Muscle layer of duodenum (tissue), 2 donors: ENCODE measurements around the gene PKD1L1.
A peak's percentile ranks its signal among the peaks of the same experiment; 100 is the strongest.

ENCODE experiments used
- H3K27ac ChIP-seq: one replicate; pipeline ENCODE4 v1.7.0; 2013; ENCODE audit warnings: mild to moderate bottlenecking, low read length
- H3K27me3 ChIP-seq: one replicate; pipeline ENCODE4 v1.7.0; 2013; ENCODE audit warnings: low read depth, mild to moderate bottlenecking, control low read depth, low read length
- H3K36me3 ChIP-seq, 2 donors: one replicate each; pipeline ENCODE4 v1.7.0; 2013; ENCODE audit warnings: low read length in 2 of 2, control low read depth in 1 of 2, mild to moderate bottlenecking in 1 of 2; ENCODE audit not compliant: insufficient read depth in 2 of 2, control insufficient read depth in 1 of 2
- H3K4me1 ChIP-seq, 2 donors: one replicate each; pipeline ENCODE4 v1.7.0; 2013; ENCODE audit warnings: low read length in 2 of 2, mild to moderate bottlenecking in 2 of 2, control low read depth in 1 of 2, moderate library complexity in 1 of 2; ENCODE audit not compliant: insufficient read depth in 2 of 2, control insufficient read depth in 1 of 2
- H3K4me3 ChIP-seq, 2 donors: one replicate each; pipeline ENCODE4 v1.7.0; 2013; ENCODE audit warnings: low read length in 2 of 2, low read depth in 1 of 2, mild to moderate bottlenecking in 1 of 2
- H3K9me3 ChIP-seq, 2 donors: one replicate each; pipeline ENCODE4 v1.7.0; 2013; ENCODE audit warnings: low read length in 2 of 2, control low read depth in 1 of 2, mild to moderate bottlenecking in 1 of 2; ENCODE audit not compliant: control insufficient read depth in 1 of 2
- donor health status: healthy.

PKD1L1 gene

DNA sequence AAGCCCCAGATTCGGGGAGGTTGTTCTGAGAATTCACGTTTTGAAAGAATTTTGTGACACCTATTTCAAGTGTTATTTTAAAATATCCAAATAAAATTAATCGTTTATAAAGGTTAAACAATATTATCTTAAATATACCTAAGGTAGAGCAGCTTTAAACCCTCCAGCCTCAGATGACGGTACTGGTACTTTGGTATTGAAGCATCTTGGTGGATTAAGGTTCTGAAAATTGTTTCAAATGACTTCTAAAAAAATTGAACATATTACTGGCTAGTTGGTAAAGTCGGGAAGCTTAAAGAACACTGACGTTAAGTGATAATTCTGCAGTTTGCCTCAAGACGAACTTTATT, 31.5 kb upstream of the PKD1L1 start:
- Histone ChIP-seq H3K36me3 (peaks cover 17 to 36% of the 10 kb centered on the region in 2 donors), H3K27ac (peak overlapping the region; percentile 56)

DNA sequence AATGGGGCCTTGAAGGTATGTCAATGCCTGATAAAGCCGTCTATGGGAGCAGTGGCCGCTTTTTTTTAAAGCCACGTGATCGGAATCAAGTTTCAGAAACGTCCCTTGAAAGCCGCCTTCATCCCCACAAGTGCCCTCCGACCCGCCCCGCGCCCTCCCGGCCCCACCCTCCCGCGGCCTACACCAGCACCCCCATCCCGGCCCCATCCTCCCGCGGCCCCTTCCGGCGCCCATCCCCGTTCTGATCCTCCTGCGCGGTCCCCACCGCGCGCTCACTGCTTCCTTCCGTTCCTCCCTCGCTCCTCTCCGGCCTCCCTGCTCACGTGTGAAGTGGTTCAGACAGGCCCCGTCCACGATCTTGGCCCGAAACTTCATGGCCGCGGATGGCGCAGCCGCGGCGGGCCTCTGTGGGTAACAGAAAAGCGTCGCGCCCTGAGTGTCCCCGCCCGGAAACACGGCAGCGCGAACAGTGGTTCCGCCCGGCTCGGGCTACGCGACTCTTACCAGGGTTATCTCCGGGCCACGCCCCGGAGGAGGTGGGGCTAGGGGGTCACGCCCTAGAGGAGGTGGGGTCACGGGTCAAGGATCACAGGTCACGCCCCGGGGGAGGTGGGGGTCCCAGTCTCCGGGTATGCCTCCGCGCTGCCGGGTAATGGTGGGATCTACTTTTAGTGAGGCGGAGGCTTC, 31.0 kb upstream of the PKD1L1 start, which contains the start of gene HUS1:
HUS1 (minus strand) TSS at position 471 of the 687 bp plus-strand sequence; CDS start at position 375, 96 bp downstream.
- Histone ChIP-seq H3K4me1 (peaks cover 4 to 11% of the 10 kb centered on the region in 2 donors), H3K27ac (peak within 1 kb of the TSS; percentile 85), H3K4me3 (peak within 1 kb of the TSS; percentile 88 to 99), H3K36me3 (peaks cover 23 to 41% of the 10 kb centered on the region in 2 donors), H3K9me3 (no peaks in the 10 kb centered on the region), H3K27me3 (no peaks in the 10 kb centered on the region)

More for the DNA sequence above, 31.5 kb upstream of the PKD1L1 start:
- no peaks in the 10 kb centered on the region for H3K9me3 ChIP-seq
- H3K4me1 ChIP-seq = peaks cover 4 to 11% of the 10 kb centered on the region in 2 donors
- peak overlapping the region; percentile 88 to 99 for H3K4me3 ChIP-seq
- no peaks in the 10 kb centered on the region for H3K27me3 ChIP-seq

DNA sequence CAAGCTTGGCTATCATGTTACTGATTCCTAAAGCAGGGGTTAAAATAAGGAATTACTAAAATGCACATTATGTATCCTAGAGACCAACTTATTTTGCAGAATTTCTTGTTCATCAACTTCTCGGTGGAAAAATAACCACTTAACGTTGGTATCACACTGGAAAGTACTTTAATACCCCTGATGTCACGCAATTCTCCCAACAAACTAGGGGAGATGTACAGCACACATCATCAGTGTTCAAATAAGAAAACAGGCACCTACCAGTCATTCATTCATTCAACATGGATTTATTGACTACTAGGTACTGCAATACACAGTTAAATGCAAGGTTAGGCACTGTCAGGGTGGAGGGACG, 30.5 kb upstream of the PKD1L1 start:
- peaks cover 28 to 46% of the 10 kb centered on the region in 2 donors for H3K36me3 ChIP-seq
- peak overlapping the region; percentile 88 to 99 for H3K4me3 ChIP-seq
- no peaks in the 10 kb centered on the region for H3K9me3 ChIP-seq
- H3K27ac ChIP-seq = peak overlapping the region; percentile 85
- peaks cover 4 to 11% of the 10 kb centered on the region in 2 donors for H3K4me1 ChIP-seq
- no peaks in the 10 kb centered on the region for H3K27me3 ChIP-seq

DNA sequence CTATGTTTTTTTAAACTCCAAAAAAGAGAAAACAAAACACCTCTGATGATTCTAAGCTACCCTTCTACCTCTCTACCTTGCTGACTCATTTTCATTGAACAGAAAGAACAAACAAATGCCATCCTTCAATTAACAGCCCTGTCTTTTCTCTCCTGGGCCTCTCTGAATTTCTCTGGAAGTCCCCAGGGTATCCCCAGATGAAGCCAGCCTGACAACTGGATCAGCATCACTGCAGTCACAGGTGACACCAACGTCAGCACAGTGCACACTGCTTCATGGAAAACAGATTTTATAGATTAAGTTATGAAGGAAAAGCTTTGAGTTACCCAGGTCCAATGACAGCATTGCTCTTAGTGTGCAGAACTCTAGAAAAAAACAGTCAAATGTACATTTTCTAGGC, 25.5 kb upstream of the PKD1L1 start:
- H3K27me3 ChIP-seq = no peaks in the 10 kb centered on the region
- H3K4me1 ChIP-seq = peaks cover 3 to 10% of the 10 kb centered on the region in 2 donors
- no peaks in the 10 kb centered on the region for H3K9me3 ChIP-seq
- H3K4me3 ChIP-seq = no peak overlapping the region
- peaks cover 37 to 79% of the 10 kb centered on the region in 2 donors for H3K36me3 ChIP-seq
- no peak overlapping the region for H3K27ac ChIP-seq

DNA sequence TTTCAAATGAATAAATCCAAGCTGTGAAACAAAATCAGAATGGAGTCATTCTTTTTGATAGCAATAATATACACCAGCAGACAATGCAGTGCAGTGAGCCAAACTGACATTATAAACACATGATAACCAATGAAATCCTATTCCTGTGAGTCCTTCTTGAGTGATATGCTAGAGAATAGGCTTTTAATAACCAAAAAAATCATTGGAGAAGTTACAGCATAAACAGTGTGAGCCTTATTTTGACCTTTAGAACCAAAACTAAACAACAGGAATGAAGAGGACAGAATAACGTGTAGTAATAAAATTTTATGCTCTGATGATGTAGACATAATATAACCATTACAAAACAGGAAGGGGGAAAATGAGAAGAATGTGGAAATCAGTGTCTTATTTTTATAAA, 22.5 kb upstream of the PKD1L1 start:
- peaks cover 53 to 74% of the 10 kb centered on the region in 2 donors for H3K36me3 ChIP-seq
- no peaks in the 10 kb centered on the region for H3K4me1 ChIP-seq
- H3K4me3 ChIP-seq = no peak overlapping the region
- no peaks in the 10 kb centered on the region for H3K27me3 ChIP-seq
- peak overlapping the region; percentile 79 for H3K27ac ChIP-seq
- no peaks in the 10 kb centered on the region for H3K9me3 ChIP-seq

DNA sequence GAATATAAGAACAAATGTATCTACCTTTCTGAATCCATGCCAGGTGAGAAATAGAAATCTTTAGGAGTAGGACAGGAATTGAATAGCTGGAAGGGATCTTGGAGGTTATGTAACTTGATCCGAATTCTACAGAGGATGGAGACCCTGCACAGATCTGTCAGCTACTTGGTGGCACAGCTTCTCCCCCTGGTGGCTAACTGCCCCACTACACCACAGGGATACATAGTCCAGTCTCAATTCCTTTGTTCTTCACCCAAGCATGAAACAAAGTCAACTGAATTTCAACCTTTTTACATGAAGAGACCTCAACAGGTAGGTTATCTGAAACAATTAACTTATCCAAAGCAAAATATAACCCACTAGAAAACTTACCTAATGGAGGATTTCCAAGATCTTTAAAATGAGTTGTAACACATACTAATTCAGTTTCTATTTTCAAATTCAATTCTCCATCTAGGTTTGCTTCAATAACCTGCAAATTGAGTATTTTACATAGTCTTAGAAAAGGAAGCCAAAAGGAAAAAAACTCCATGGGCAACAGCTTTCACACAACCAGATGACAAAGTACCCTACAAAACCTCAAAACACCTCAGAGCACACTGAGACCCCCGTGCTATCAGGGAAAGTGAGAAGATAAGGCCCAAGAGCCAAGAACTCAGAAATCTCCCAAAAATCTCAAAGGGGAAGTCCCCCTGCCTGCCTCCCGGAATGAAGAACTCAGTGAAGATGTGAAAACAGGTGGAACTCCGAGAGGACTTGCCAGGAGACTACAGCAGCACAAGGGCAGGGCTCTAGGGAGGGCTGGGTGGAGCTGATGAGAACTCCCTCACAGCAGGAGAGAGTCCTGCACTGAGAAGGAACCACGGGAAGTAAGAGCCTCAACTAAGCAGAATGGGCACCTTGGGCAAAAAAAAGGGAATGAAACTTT, 20.8 kb upstream of the PKD1L1 start:
- peaks cover 54 to 74% of the 10 kb centered on the region in 2 donors for H3K36me3 ChIP-seq
- no peaks in the 10 kb centered on the region for H3K27me3 ChIP-seq
- no peaks in the 10 kb centered on the region for H3K4me1 ChIP-seq
- no peak overlapping the region for H3K4me3 ChIP-seq
- no peaks in the 10 kb centered on the region for H3K9me3 ChIP-seq
- H3K27ac ChIP-seq = no peak overlapping the region

DNA sequence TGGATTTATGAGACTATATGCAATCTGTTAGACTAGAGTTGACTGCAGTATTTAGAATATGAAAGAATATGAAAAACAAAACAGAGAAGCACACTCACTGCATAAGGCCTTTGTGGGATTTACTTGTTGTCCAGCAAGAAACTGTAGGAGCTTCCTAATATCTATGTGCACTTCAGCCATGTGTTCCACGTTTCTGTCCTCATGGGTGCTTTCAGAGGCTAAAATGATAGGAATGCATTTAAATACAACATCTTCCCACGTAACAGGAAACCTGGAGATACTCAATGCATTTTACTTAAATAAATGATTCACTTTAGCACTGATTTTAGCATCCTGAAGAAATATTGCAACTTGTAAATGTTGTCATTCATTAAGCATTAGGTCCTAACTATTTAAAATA, 19.4 kb upstream of the PKD1L1 start:
- peaks cover 50 to 73% of the 10 kb centered on the region in 2 donors for H3K36me3 ChIP-seq
- H3K4me3 ChIP-seq = no peak overlapping the region
- no peak overlapping the region for H3K27ac ChIP-seq
- H3K9me3 ChIP-seq = no peaks in the 10 kb centered on the region
- no peaks in the 10 kb centered on the region for H3K27me3 ChIP-seq
- no peaks in the 10 kb centered on the region for H3K4me1 ChIP-seq

DNA sequence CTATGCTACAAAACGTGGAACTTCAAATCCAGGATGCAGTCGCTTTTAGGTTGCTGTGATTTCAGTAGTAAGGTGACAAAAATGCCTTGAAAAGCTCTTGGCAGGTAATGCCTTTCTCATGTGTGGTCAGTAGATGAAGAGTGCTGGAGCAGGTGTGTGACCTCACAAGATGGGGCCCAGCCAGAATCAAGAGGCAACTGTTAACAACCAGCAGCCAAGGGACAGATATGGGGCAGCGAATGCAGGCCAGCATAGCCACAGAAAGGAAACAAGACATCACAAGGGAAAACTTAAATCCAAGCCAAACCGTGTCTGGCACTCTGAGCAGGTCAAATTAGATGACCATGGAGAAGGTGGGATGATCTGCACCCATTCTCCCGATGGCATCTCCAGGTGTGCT, 18.9 kb upstream of the PKD1L1 start:
- H3K36me3 ChIP-seq = peaks cover 51 to 75% of the 10 kb centered on the region in 2 donors
- no peak overlapping the region for H3K4me3 ChIP-seq
- H3K9me3 ChIP-seq = no peaks in the 10 kb centered on the region
- H3K27me3 ChIP-seq = no peaks in the 10 kb centered on the region
- H3K4me1 ChIP-seq = no peaks in the 10 kb centered on the region
- H3K27ac ChIP-seq = no peak overlapping the region

DNA sequence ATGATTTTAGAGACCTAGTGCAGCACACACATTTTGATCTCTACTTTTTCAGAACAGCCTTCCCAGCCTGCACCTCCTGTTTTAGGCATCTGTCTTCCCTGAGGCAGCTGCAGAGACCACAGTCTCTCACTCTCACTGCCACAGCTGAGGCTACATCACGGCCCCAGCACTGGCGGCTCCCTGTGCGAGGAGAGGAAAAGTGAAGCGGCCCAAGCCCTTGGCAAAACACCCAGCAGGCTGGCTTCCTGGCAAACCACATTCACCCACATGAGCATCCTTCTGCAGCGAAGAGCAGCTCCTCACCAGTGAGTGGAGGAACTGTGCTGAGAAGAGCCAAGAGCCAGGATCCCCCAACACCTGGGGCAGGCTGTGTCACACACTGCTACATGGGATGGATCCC, 17.2 kb upstream of the PKD1L1 start:
- Histone ChIP-seq H3K36me3 (peaks cover 60 to 76% of the 10 kb centered on the region in 2 donors), H3K4me1 (no peaks in the 10 kb centered on the region), H3K27me3 (no peaks in the 10 kb centered on the region), H3K27ac (no peak overlapping the region), H3K9me3 (no peaks in the 10 kb centered on the region), H3K4me3 (no peak overlapping the region)

DNA sequence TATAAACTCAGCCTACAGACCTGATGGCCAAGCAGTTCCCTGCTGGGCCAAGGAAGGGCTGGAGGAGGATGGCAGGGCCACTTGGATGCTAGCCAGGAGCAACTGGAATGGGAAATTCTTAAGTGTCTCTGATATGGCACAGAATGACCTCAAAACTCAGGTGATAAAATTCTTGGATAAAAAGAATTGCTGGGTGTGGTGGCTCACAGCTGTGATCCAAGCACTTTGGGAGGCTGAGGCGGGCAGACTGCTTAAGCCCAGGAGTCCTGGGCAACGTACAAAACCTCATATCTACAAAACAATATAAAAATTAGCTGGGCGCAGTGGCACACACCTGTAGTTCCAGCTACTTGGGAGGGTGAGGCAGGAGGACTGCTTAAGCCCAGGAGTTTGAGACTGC, 14.0 kb upstream of the PKD1L1 start:
- H3K36me3 ChIP-seq = peaks cover 46 to 65% of the 10 kb centered on the region in 2 donors
- H3K4me3 ChIP-seq = no peak overlapping the region

DNA sequence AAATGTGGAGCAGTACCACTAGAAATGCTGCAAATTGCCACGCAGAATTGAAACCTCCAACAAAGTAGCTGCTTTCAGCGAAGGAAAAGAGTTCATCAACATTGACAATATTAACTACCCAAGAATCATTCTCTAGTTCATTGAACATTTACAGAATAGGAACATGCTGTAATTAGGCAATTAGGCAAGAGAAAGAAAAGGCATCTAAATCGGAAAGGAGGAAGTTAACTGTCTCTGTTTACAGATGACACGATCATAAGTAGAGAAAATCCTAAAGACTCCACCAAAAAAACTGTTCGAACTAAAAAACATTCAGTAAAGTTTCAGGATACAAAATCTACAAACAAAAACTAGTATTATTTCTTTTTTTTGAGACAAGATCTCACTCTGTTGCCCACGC, 8.9 kb upstream of the PKD1L1 start:
- H3K9me3 ChIP-seq = no peaks in the 10 kb centered on the region
- H3K4me1 ChIP-seq = no peaks in the 10 kb centered on the region
- H3K27ac ChIP-seq = no peak overlapping the region
- H3K27me3 ChIP-seq = no peaks in the 10 kb centered on the region
- no peak overlapping the region for H3K4me3 ChIP-seq
- peaks cover 25 to 43% of the 10 kb centered on the region in 2 donors for H3K36me3 ChIP-seq

More for the DNA sequence above, 14.0 kb upstream of the PKD1L1 start:
- no peaks in the 10 kb centered on the region for H3K27me3 ChIP-seq
- H3K27ac ChIP-seq = no peak overlapping the region
- no peaks in the 10 kb centered on the region for H3K9me3 ChIP-seq
- no peaks in the 10 kb centered on the region for H3K4me1 ChIP-seq
